Karpas-422 (cell line): ENCODE results near the gene FOXO6. TPM values are rescaled to one million over a fixed set of nuclear protein-coding genes. Genes with fewer than 3 reads are reported as not detected.

Experiments used
- DNase-seq: peaks from one replicate; pipeline ENCODE4 v3.0.0-alpha.2; 2015
- H2AFZ ChIP-seq: fragments of 200-600 bp; sonication (generic); 2 replicates; pipeline ENCODE4 v1.6.1; 2014; ENCODE audit warnings: antibody characterized with exemption, low read length, mixed read lengths
- H3K27ac ChIP-seq: fragments of 200-600 bp; sonication (generic); 2 replicates; pipeline ENCODE4 v1.5.1; 2014; ENCODE audit warnings: mild to moderate bottlenecking, low read length, moderate library complexity
- H3K27me3 ChIP-seq: fragments of 200-600 bp; sonication (generic); 2 replicates; pipeline ENCODE4 v1.6.1; 2014; ENCODE audit warnings: low read length, mixed read lengths
- H3K36me3 ChIP-seq: fragments of 200-600 bp; sonication (generic); 2 replicates; pipeline ENCODE4 v1.6.1; 2014; ENCODE audit warnings: low read length, mixed read lengths; ENCODE audit not compliant: insufficient read depth
- H3K4me1 ChIP-seq: fragments of 200-600 bp; sonication (generic); 2 replicates; pipeline ENCODE4 v1.6.1; 2014; ENCODE audit warnings: mild to moderate bottlenecking, low read length, mixed read lengths
- H3K4me2 ChIP-seq: fragments of 200-600 bp; sonication (generic); 2 replicates; pipeline ENCODE4 v1.6.1; 2014; ENCODE audit warnings: low read length, low read depth, mild to moderate bottlenecking; ENCODE audit not compliant: poor library complexity, severe bottlenecking
- H3K4me3 ChIP-seq: fragments of 200-600 bp; sonication (generic); 2 replicates; pipeline ENCODE4 v1.5.1; 2014; ENCODE audit warnings: mild to moderate bottlenecking, antibody characterized with exemption, low read length, mixed read lengths
- H3K79me2 ChIP-seq: fragments of 200-600 bp; sonication (generic); 2 replicates; pipeline ENCODE4 v1.6.1; 2014; ENCODE audit warnings: mild to moderate bottlenecking, low read length, mixed read lengths
- H3K9ac ChIP-seq: fragments of 200-600 bp; sonication (generic); 2 replicates; pipeline ENCODE4 v1.6.0; 2014; ENCODE audit warnings: low read length
- H3K9me2 ChIP-seq: fragments of 200-600 bp; sonication (generic), shearing (Covaris generic); replicated peaks from 2 replicates; pipeline ENCODE4 v1.6.0; 2014; ENCODE audit warnings: mild to moderate bottlenecking, low read length, moderate library complexity; ENCODE audit not compliant: insufficient read depth
- H3K9me3 ChIP-seq: fragments of 300-700, 200-600 bp; sonication (generic); 2 replicates; pipeline ENCODE4 v1.6.1; 2014; ENCODE audit warnings: low read length, mixed read lengths
- H4K20me1 ChIP-seq: fragments of 200-600 bp; sonication (generic); 2 replicates; pipeline ENCODE4 v1.6.1; 2014; ENCODE audit warnings: mild to moderate bottlenecking, antibody characterized with exemption, low read length, low read depth; ENCODE audit not compliant: insufficient read depth
- total RNA-seq: library from RNA; depleted of rRNA; stranded (reverse); fragments of >200 nt; shearing (Covaris generic); gene quantifications from 2 replicates; pipeline ENCODE4 v1.2.3, GENCODE V29; 2014; ENCODE audit warnings: low replicate concordance

FOXO6 gene
- total RNA-seq, 1 experiment from 2014 or later: not detected

- H3K27me3 ChIP-seq: no peaks in the 10 kb centered on the region
- no peak overlapping the region for H2AFZ ChIP-seq
- DNase-seq: no peak
- H3K9me3 ChIP-seq: no peaks in the 10 kb centered on the region
- H3K9me2 ChIP-seq: no peaks in the 10 kb centered on the region
- H3K4me2 ChIP-seq: peak overlapping the region; percentile 18
- no peaks in the 10 kb centered on the region for H3K79me2 ChIP-seq
- 0 out of 2 replicates have a peak overlapping the region, but pooled peaks have one; percentile 9 for H3K9ac ChIP-seq
- H3K4me3 ChIP-seq: no peak overlapping the region
- H3K36me3 ChIP-seq: no peaks in the 10 kb centered on the region
- peaks cover 10% of the 10 kb centered on the region; the same call in 1 of the 2 replicates for H4K20me1 ChIP-seq
- H3K4me1 ChIP-seq: peaks cover 25% of the 10 kb centered on the region
- H3K27ac ChIP-seq: no peak overlapping the region
These were observed 10.7 kb downstream of the FOXO6 start for GRCh38 chr1:41371630-41372599.

- H2AFZ ChIP-seq: no peak overlapping the region
- H3K4me3 ChIP-seq: no peak overlapping the region
These were observed 11.4 kb downstream of the FOXO6 start for GRCh38 chr1:41372600-41372993.

GRCh38 chr1:41373373-41373772 lies 12.1 kb downstream of the FOXO6 start:
- no peaks in the 10 kb centered on the region for H3K36me3 ChIP-seq
- H3K4me2 ChIP-seq: no peak overlapping the region
- H3K4me1 ChIP-seq: peaks cover 33% of the 10 kb centered on the region
- no peak for DNase-seq
- no peaks in the 10 kb centered on the region for H3K27me3 ChIP-seq
- H3K27ac ChIP-seq: no peak overlapping the region
- H3K9ac ChIP-seq: no peak overlapping the region
- no peaks in the 10 kb centered on the region for H3K79me2 ChIP-seq
- H3K9me3 ChIP-seq: no peaks in the 10 kb centered on the region
- H3K4me3 ChIP-seq: no peak overlapping the region
- H2AFZ ChIP-seq: no peak overlapping the region
- H4K20me1 ChIP-seq: peaks cover 10% of the 10 kb centered on the region; the same call in 1 of the 2 replicates
- H3K9me2 ChIP-seq: no peaks in the 10 kb centered on the region

More at GRCh38 chr1:41372600-41372993, 11.4 kb downstream of the FOXO6 start:
- no peaks in the 10 kb centered on the region for H3K9me2 ChIP-seq
- no peak overlapping the region for H3K27ac ChIP-seq
- no peaks in the 10 kb centered on the region for H3K9me3 ChIP-seq
- DNase-seq: no peak
- no peak overlapping the region for H3K9ac ChIP-seq
- H3K27me3 ChIP-seq: no peaks in the 10 kb centered on the region
- H3K36me3 ChIP-seq: no peaks in the 10 kb centered on the region
- peaks cover 10% of the 10 kb centered on the region; the same call in 1 of the 2 replicates for H4K20me1 ChIP-seq
- no peak overlapping the region for H3K4me2 ChIP-seq
- no peaks in the 10 kb centered on the region for H3K79me2 ChIP-seq
- H3K4me1 ChIP-seq: peaks cover 28% of the 10 kb centered on the region

GRCh38 chr1:41374711-41375110 lies 13.5 kb downstream of the FOXO6 start:
- Histone ChIP-seq H2AFZ (no peak overlapping the region), H4K20me1 (peaks cover 10% of the 10 kb centered on the region; the same call in 1 of the 2 replicates), H3K4me2 (no peak overlapping the region), H3K4me1 (peaks cover 44% of the 10 kb centered on the region), H3K9ac (no peak overlapping the region), H3K9me3 (no peaks in the 10 kb centered on the region), H3K36me3 (no peaks in the 10 kb centered on the region), H3K4me3 (no peak overlapping the region), H3K27ac (no peak overlapping the region), H3K9me2 (no peaks in the 10 kb centered on the region), H3K27me3 (no peaks in the 10 kb centered on the region), H3K79me2 (no peaks in the 10 kb centered on the region)
- DNase-seq: no peak

GRCh38 chr1:41377397-41377796 lies 16.2 kb downstream of the FOXO6 start:
- H3K36me3 ChIP-seq: no peaks in the 10 kb centered on the region
- H3K4me1 ChIP-seq: peaks cover 51% of the 10 kb centered on the region
- H3K9ac ChIP-seq: no peak overlapping the region
- H3K9me2 ChIP-seq: no peaks in the 10 kb centered on the region
- H3K9me3 ChIP-seq: no peaks in the 10 kb centered on the region
- H3K27me3 ChIP-seq: no peaks in the 10 kb centered on the region
- DNase-seq: no peak
- H3K4me2 ChIP-seq: no peak overlapping the region
- no peak overlapping the region for H3K4me3 ChIP-seq
- no peaks in the 10 kb centered on the region for H3K79me2 ChIP-seq
- H4K20me1 ChIP-seq: no peaks in the 10 kb centered on the region
- H3K27ac ChIP-seq: no peak overlapping the region
- H2AFZ ChIP-seq: no peak overlapping the region

GRCh38 chr1:41378222-41378621 lies 17.0 kb downstream of the FOXO6 start:
- Histone ChIP-seq H3K27me3 (no peaks in the 10 kb centered on the region), H2AFZ (no peak overlapping the region), H3K4me3 (no peak overlapping the region), H3K27ac (no peak overlapping the region), H3K9me3 (no peaks in the 10 kb centered on the region), H4K20me1 (no peaks in the 10 kb centered on the region), H3K4me2 (no peak overlapping the region), H3K36me3 (no peaks in the 10 kb centered on the region), H3K9me2 (no peaks in the 10 kb centered on the region), H3K9ac (0 out of 2 replicates have a peak overlapping the region, but pooled peaks have one; percentile 3), H3K79me2 (no peaks in the 10 kb centered on the region), H3K4me1 (peaks cover 43% of the 10 kb centered on the region)
- no peak for DNase-seq

- no peaks in the 10 kb centered on the region for H3K79me2 ChIP-seq
- no peaks in the 10 kb centered on the region for H3K9me2 ChIP-seq
- peak overlapping the region; percentile 50 for H3K4me2 ChIP-seq
- H4K20me1 ChIP-seq: no peaks in the 10 kb centered on the region
- no peak overlapping the region for H2AFZ ChIP-seq
- peaks cover 43% of the 10 kb centered on the region for H3K4me1 ChIP-seq
- H3K9me3 ChIP-seq: no peaks in the 10 kb centered on the region
- peak; percentile 58 for DNase-seq
- H3K27ac ChIP-seq: peak overlapping the region; percentile 25; the same call in 1 of the 2 replicates
- peak overlapping the region; percentile 14; the same call in 1 of the 2 replicates for H3K4me3 ChIP-seq
- peak overlapping the region; percentile 21; the same call in 1 of the 2 replicates for H3K9ac ChIP-seq
- no peaks in the 10 kb centered on the region for H3K36me3 ChIP-seq
- no peaks in the 10 kb centered on the region for H3K27me3 ChIP-seq
These were observed 17.9 kb downstream of the FOXO6 start for GRCh38 chr1:41378999-41379737.

- Histone ChIP-seq H3K9me3 (no peaks in the 10 kb centered on the region), H3K79me2 (no peaks in the 10 kb centered on the region), H3K4me1 (peaks cover 43% of the 10 kb centered on the region), H3K27ac (peak overlapping the region; percentile 25; the same call in 1 of the 2 replicates), H3K4me2 (peak overlapping the region; percentile 50), H3K9me2 (no peaks in the 10 kb centered on the region), H3K4me3 (peak overlapping the region; percentile 14; the same call in 1 of the 2 replicates), H3K27me3 (no peaks in the 10 kb centered on the region), H3K36me3 (no peaks in the 10 kb centered on the region), H2AFZ (no peak overlapping the region), H4K20me1 (no peaks in the 10 kb centered on the region), H3K9ac (peak overlapping the region; percentile 21; the same call in 1 of the 2 replicates)
- DNase-seq: no peak
These were observed 18.5 kb downstream of the FOXO6 start for GRCh38 chr1:41379738-41380130.
